GM13977 (cell line): ENCODE data around the gene SLCO2A1.

Experiments
- DNase-seq: peaks from one replicate; pipeline ENCODE4 v3.0.0; 2012; ENCODE audit warnings: low spot score
- CTCF ChIP-seq: IDR thresholded peaks from 2 replicates; pipeline ENCODE4 v1.5.1; 2012; ENCODE audit warnings: mild to moderate bottlenecking, control low read depth; ENCODE audit not compliant: insufficient read depth; ENCODE audit errors: extremely low read depth, missing control alignments
- in situ Hi-C: fragments of 300-500 bp; cut with MboI; formaldehyde crosslinking; loops from one replicate; pipeline ENCODE4 v1.12.0; 2022; ENCODE audit warnings: low sequenced_read_pairs, low pct_unique_long_range_greater_than_20kb, mixed read lengths, inconsistent platforms; ENCODE audit not compliant: unreplicated experiment

SLCO2A1 gene

GRCh38 chr3:133984975-133985374 lies 44.8 kb downstream of the SLCO2A1 start:
- no peak for TF ChIP-seq CTCF
- in situ Hi-C loops: no loop called here
- no peak for DNase-seq

GRCh38 chr3:133983576-133984560 lies 45.9 kb downstream of the SLCO2A1 start:
- no peak for DNase-seq
- in situ Hi-C loops: no loop called here
- TF ChIP-seq CTCF: no peak

GRCh38 chr3:133983126-133983525 lies 46.6 kb downstream of the SLCO2A1 start:
- TF ChIP-seq CTCF: no peak
- DNase-seq: no peak
- in situ Hi-C loops: no loop called here

DNA sequence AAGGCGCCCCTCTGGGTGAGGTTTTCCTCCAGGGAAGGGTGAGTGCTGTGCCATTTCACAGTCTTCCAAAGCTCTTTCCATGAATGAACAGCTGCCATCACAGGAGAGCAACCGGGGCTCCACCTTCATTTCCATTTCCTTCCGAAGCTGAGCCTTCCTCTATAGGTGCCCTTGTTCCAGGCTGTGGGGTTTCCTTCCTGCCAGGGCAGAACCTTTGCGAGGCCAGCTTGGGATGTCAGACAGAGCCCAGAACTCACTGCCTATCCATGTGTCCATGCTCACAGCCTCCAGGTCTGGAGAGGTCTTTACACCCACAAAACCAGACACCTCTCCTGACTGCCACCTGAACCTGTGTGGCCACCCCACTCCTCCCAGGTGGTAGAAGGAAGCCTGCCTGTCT lies 49.2 kb downstream of the SLCO2A1 start:
- in situ Hi-C loops: no loop called here
- DNase-seq: no peak
- no peak for TF ChIP-seq CTCF

DNA sequence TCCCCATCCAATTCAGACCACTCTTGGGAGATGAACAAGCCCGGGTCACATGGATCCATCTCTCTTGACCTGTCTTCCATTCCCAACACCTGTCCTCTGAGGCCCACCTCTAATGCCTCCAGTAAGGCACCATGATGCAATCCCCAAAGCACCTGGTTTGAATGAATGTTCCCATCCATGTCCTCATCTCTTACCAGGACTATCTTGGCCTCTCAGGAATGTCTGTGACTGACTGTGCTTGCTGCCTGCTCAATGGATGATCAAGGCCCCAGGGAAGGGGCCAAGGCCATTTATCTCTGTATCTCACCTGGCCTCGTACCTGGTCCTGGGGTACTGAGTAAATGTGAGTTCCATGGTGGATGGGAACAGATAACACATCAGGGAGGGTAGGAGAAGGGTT lies 49.7 kb downstream of the SLCO2A1 start:
- in situ Hi-C loops: no loop called here
- DNase-seq: no peak
- no peak for TF ChIP-seq CTCF

DNA sequence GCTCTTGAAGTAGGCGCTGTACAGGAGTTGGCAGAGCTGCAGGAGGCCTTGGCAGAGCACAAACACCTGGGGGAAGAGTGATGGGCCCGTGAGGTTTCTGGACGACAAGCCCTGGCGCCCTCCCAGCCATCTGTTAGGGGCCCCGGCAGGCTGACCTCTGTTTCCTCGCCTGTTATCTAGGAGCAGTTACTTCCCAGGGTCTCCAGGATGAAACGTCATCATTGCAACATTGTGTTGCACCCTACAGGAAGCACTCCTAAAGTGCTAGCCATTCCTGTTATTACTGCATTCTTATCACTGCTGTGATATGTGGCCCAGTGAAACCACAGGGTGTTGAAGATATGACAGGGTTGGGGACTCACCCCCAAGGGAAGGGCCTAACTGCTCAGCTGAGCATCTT lies 50.2 kb downstream of the SLCO2A1 start:
- in situ Hi-C loops: no loop called here
- no peak for TF ChIP-seq CTCF

More for the DNA sequence above, 50.2 kb downstream of the SLCO2A1 start:
- no peak for DNase-seq
